Ishikawa (cell line): Measurements from ENCODE around the gene SLC7A4.

Experiments
- CEBPB ChIP-seq: IDR thresholded peaks from 2 replicates; pipeline ENCODE4 v1.6.1; 2012
- EP300 ChIP-seq: IDR thresholded peaks from 2 replicates; pipeline ENCODE4 v1.6.1; 2012; ENCODE audit warnings: borderline replicate concordance
- TEAD4 ChIP-seq: IDR thresholded peaks from 2 replicates; pipeline ENCODE4 v1.6.1; 2012
- YY1 ChIP-seq: IDR thresholded peaks from 2 replicates; pipeline ENCODE4 v1.6.1; 2012; ENCODE audit warnings: low read depth

DNA sequence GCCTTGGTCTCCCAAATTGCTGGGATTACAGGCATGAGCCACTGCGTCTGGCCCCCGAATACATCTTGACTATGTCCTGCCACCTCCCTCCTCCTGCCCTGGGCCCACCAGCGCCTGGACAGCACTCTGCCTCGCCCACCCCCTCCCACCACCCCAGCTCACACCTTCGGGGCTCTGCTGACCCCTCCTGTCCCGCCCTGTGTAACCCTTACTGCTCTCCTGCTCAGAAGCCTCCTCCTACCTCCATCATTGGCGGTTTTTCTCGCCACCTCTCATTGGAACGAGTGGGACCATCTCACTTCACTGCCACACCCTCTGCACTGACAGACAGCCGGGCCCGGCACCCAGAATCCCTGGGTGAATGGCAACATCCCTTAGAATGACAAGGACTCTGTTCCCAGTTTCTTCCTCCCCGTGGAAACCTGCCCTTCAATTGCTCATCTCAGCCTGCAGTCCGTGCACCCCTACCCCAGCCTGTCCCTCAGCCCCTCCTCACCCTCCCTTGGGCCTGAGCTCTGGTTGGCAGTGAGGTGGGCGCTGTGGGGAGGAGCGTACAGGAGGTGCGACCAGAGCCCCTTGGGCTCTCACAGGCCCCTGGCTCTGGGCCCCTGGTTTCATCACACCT lies 45.6 kb upstream of the SLC7A4 start:
- TF ChIP-seq EP300 (no peak), YY1 (no peak), CEBPB (no peak), TEAD4 (no peak)
